Endothelial cell (in vitro differentiated cells): ENCODE measurements around the gene HAND2. TPM values are rescaled to one million over a fixed set of nuclear protein-coding genes. Genes with fewer than 3 reads are reported as not detected.
A peak's percentile ranks its signal among the peaks of the same experiment; 100 is the strongest.

ENCODE experiments used
- DNase-seq: peaks from one replicate; pipeline ENCODE4 v3.0.0; 2021; ENCODE audit warnings: low spot score
- H3K27ac Mint-ChIP-seq: one replicate; pipeline ENCODE4 v1.8.0; 2021; ENCODE audit warnings: mixed read lengths, inconsistent platforms; ENCODE audit not compliant: unreplicated experiment
- H3K27me3 Mint-ChIP-seq: one replicate; pipeline ENCODE4 v1.8.0; 2021; ENCODE audit warnings: mild to moderate bottlenecking, moderate library complexity, mixed read lengths, inconsistent platforms; ENCODE audit not compliant: unreplicated experiment
- H3K36me3 Mint-ChIP-seq: one replicate; pipeline ENCODE4 v1.8.0; 2021; ENCODE audit warnings: mild to moderate bottlenecking, low read depth, mixed read lengths, inconsistent platforms; ENCODE audit not compliant: unreplicated experiment
- H3K4me1 Mint-ChIP-seq: one replicate; pipeline ENCODE4 v1.8.0; 2021; ENCODE audit warnings: mild to moderate bottlenecking, mixed read lengths, inconsistent platforms; ENCODE audit not compliant: unreplicated experiment
- H3K4me3 Mint-ChIP-seq: one replicate; pipeline ENCODE4 v1.8.0; 2021; ENCODE audit warnings: mild to moderate bottlenecking, mixed read lengths, inconsistent platforms; ENCODE audit not compliant: unreplicated experiment
- H3K9me3 Mint-ChIP-seq: one replicate; pipeline ENCODE4 v1.8.0; 2021; ENCODE audit warnings: mixed read lengths, inconsistent platforms; ENCODE audit not compliant: unreplicated experiment
- CTCF ChIP-seq: fragments of 200-600 bp; sonication (generic); IDR thresholded peaks from one replicate; pipeline ENCODE4 v1.5.0; 2021; ENCODE audit warnings: antibody characterized with exemption; ENCODE audit not compliant: unreplicated experiment
- total RNA-seq: library from RNA; stranded (reverse); fragmentation: NEBNext Ultra II Directional; extraction: Animal tissue kit (Norgen Biotek cat#: 25700); gene quantifications from one replicate; pipeline ENCODE4 v1.2.1, GENCODE V29; 2021; ENCODE audit not compliant: unreplicated experiment

The HAND2 gene
- total RNA-seq, 1 donor from 2014 or later, result 1.5 TPM

GRCh38 chr4:173511787-173512361 lies 18.2 kb downstream of the HAND2 start:
- no peak for DNase-seq
- no peak for TF ChIP-seq CTCF
- peaks cover 43% of the 10 kb centered on the region for H3K4me1 Mint-ChIP-seq
- no peak overlapping the region for H3K27ac Mint-ChIP-seq
- H3K9me3 Mint-ChIP-seq, result no peaks in the 10 kb centered on the region
- H3K4me3 Mint-ChIP-seq, result no peak overlapping the region
- H3K36me3 Mint-ChIP-seq, result no peaks in the 10 kb centered on the region
- peaks cover 44% of the 10 kb centered on the region for H3K27me3 Mint-ChIP-seq

GRCh38 chr4:173509036-173510001 lies 20.7 kb downstream of the HAND2 start:
- DNase-seq, result no peak
- H3K4me3 Mint-ChIP-seq, result peak overlapping the region; percentile 57
- peaks cover 29% of the 10 kb centered on the region for H3K4me1 Mint-ChIP-seq
- no peak overlapping the region for H3K27ac Mint-ChIP-seq
- H3K9me3 Mint-ChIP-seq, result no peaks in the 10 kb centered on the region
- peaks cover 39% of the 10 kb centered on the region for H3K27me3 Mint-ChIP-seq
- H3K36me3 Mint-ChIP-seq, result no peaks in the 10 kb centered on the region
- TF ChIP-seq CTCF, result no peak

- H3K9me3 Mint-ChIP-seq, result no peaks in the 10 kb centered on the region
- peaks cover 29% of the 10 kb centered on the region for H3K4me1 Mint-ChIP-seq
- DNase-seq, result no peak
- no peak for TF ChIP-seq CTCF
- peak overlapping the region; percentile 48 for H3K4me3 Mint-ChIP-seq
- H3K27ac Mint-ChIP-seq, result no peak overlapping the region
- no peaks in the 10 kb centered on the region for H3K36me3 Mint-ChIP-seq
- H3K27me3 Mint-ChIP-seq, result peaks cover 40% of the 10 kb centered on the region
Measured at GRCh38 chr4:173508386-173509035, 21.5 kb downstream of the HAND2 start.

GRCh38 chr4:173507471-173508385 lies 22.3 kb downstream of the HAND2 start:
- Mint-ChIP-seq H3K36me3 (no peaks in the 10 kb centered on the region), H3K27me3 (peaks cover 37% of the 10 kb centered on the region), H3K9me3 (no peaks in the 10 kb centered on the region), H3K4me3 (peak overlapping the region; percentile 69), H3K4me1 (peaks cover 29% of the 10 kb centered on the region), H3K27ac (no peak overlapping the region)
- TF ChIP-seq CTCF, result no peak
- no peak for DNase-seq
